Esophagus (tissue), 2 donors: ENCODE measurements around the gene RFNG. TPM values are rescaled to one million over a fixed set of nuclear protein-coding genes. Genes with fewer than 3 reads are reported as not detected.

ENCODE experiments used
- H3K27ac ChIP-seq, 2 donors: one replicate each; pipeline ENCODE4 v1.5.1; 2013; ENCODE audit warnings: low read depth in 2 of 2, mild to moderate bottlenecking in 2 of 2, inconsistent platforms in 1 of 2, low read length in 1 of 2, moderate library complexity in 1 of 2
- H3K27me3 ChIP-seq, 2 donors: one replicate each; pipeline ENCODE4 v1.6.1; 2013; ENCODE audit warnings: low read length in 2 of 2, control low read depth in 1 of 2, mild to moderate bottlenecking in 1 of 2; ENCODE audit not compliant: insufficient read depth in 2 of 2, control insufficient read depth in 1 of 2
- H3K36me3 ChIP-seq, 2 donors: one replicate each; pipeline ENCODE4 v1.6.1; 2013; ENCODE audit warnings: low read length in 1 of 2; ENCODE audit not compliant: control insufficient read depth in 2 of 2, insufficient read depth in 2 of 2
- H3K4me1 ChIP-seq, 2 donors: one replicate each; pipeline ENCODE4 v1.6.1; 2013; ENCODE audit warnings: low read length in 1 of 2; ENCODE audit not compliant: control insufficient read depth in 2 of 2, insufficient read depth in 2 of 2
- H3K4me3 ChIP-seq, 2 donors: one replicate each; pipeline ENCODE4 v1.5.1; 2013; ENCODE audit warnings: low read length in 2 of 2, mild to moderate bottlenecking in 2 of 2, low read depth in 1 of 2, moderate library complexity in 1 of 2
- H3K9me3 ChIP-seq, 2 donors: one replicate each; pipeline ENCODE4 v1.6.1; 2013; ENCODE audit warnings: mild to moderate bottlenecking in 2 of 2, low read depth in 1 of 2, low read length in 1 of 2, moderate library complexity in 1 of 2; ENCODE audit not compliant: control insufficient read depth in 2 of 2, insufficient read depth in 1 of 2
- WGBS, 2 donors: extraction: QIAGEN DNeasy Blood & Tissue Kit; methylation state at CpG; one replicate each; pipeline ENCODE4 v1.1.7; 2013; 5-methylcytosine and 5-hydroxymethylcytosine counted together
- polyA plus RNA-seq, 2 donors: library from polyadenylated mRNA; stranded (reverse); fragments of 200-250 nt; gene quantifications; one replicate each; pipeline ENCODE4 v1.2.3, GENCODE V29; 2013
- donor health status: healthy with polysubstance abuse.
- donor health status: Bipolar disorder and iron deficiency.

Gene RFNG
- polyA plus RNA-seq, 2 donors = 27.4 to 36.4 TPM

DNA sequence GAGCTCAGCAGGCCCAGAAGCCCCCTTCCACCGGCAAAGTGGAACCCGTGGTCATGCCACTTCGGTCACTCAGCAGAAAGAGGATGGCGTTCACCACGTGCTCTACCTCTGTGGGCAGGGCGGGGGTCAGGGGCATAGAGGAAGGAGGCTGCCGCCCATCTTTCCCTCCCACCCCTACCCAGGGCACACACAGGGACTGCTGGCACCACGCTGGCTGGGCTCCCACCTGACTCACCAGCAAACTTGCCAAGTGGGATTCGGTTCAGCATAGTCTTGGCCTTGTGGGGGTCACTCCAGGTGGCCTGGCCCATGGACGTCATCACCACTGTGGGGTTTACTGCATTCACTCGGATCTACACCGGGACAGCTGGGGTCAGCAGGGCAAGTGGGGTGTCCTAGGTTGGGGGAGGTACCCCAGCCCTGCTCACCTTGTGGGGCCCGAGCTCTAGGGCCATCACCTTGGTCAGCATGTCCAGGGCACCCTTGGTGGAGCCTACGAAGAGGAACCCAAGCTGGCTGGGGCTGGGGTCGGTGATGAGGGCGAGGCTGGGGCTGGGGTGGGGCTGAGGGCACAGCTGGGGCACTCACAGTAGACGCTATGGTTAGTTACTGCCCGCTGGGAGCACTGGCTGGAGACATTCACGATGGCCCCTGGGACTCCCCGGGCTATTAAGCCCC, 15.5 kb downstream of the RFNG start:
- Histone ChIP-seq H3K27me3 (no peaks in the 10 kb centered on the region), H3K36me3 (peaks cover 3% of the 10 kb centered on the region in 2 donors), H3K27ac (no peak overlapping the region), H3K4me3 (peak overlapping the region; percentile 48 to 61), H3K9me3 (no peaks in the 10 kb centered on the region), H3K4me1 (peaks cover 13 to 18% of the 10 kb centered on the region in 2 donors)
- WGBS, 2 donors = 80 to 81% methylated on average over 20 of the region's 20 CpGs

DNA sequence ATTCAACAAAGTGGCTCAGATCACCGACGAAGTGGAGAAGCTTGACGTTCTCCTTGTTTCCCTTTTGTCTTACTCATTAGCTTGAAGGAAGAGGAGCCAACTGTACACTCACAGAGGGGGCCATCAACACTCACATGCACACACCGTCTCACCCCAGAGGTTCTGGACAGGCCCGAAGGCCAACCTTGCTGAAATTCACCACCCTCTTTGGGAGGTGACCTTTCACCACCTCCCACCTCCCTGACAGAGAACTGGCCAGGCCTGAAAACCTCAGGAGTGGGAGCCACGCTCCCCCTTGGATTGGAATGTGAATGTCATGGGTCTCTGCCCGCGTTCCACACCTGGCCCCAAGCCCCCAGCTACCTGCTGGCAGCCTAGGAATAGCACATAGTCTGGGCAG, 16.1 kb downstream of the RFNG start:
- no peak overlapping the region for H3K27ac ChIP-seq
- no peaks in the 10 kb centered on the region for H3K27me3 ChIP-seq
- H3K4me1 ChIP-seq = peaks cover 13 to 18% of the 10 kb centered on the region in 2 donors
- H3K36me3 ChIP-seq = peaks cover 3% of the 10 kb centered on the region in 2 donors
- 93% methylated on average over 8 of the region's 8 CpGs for WGBS, 2 donors
- H3K4me3 ChIP-seq = no peak overlapping the region
- H3K9me3 ChIP-seq = no peaks in the 10 kb centered on the region

- Histone ChIP-seq H3K9me3 (no peaks in the 10 kb centered on the region), H3K27ac (no peak overlapping the region), H3K4me3 (no peak overlapping the region), H3K36me3 (peaks cover 3 to 5% of the 10 kb centered on the region in 2 donors), H3K27me3 (no peaks in the 10 kb centered on the region), H3K4me1 (peaks cover 17 to 26% of the 10 kb centered on the region in 2 donors)
- 81 to 84% methylated on average over 23 of the region's 23 CpGs for WGBS, 2 donors
Measured at GRCh38 chr17:82034371-82035011, 17.1 kb downstream of the RFNG start.

- Histone ChIP-seq H3K36me3 (peaks cover 3 to 12% of the 10 kb centered on the region in 2 donors), H3K9me3 (no peaks in the 10 kb centered on the region), H3K4me1 (peaks cover 17 to 26% of the 10 kb centered on the region in 2 donors), H3K4me3 (no peak overlapping the region), H3K27me3 (no peaks in the 10 kb centered on the region), H3K27ac (no peak overlapping the region)
- WGBS, 2 donors = 73 to 76% methylated on average over 37 to 38 of the region's 38 CpGs
Measured at GRCh38 chr17:82033359-82034085, 18.1 kb downstream of the RFNG start.

DNA sequence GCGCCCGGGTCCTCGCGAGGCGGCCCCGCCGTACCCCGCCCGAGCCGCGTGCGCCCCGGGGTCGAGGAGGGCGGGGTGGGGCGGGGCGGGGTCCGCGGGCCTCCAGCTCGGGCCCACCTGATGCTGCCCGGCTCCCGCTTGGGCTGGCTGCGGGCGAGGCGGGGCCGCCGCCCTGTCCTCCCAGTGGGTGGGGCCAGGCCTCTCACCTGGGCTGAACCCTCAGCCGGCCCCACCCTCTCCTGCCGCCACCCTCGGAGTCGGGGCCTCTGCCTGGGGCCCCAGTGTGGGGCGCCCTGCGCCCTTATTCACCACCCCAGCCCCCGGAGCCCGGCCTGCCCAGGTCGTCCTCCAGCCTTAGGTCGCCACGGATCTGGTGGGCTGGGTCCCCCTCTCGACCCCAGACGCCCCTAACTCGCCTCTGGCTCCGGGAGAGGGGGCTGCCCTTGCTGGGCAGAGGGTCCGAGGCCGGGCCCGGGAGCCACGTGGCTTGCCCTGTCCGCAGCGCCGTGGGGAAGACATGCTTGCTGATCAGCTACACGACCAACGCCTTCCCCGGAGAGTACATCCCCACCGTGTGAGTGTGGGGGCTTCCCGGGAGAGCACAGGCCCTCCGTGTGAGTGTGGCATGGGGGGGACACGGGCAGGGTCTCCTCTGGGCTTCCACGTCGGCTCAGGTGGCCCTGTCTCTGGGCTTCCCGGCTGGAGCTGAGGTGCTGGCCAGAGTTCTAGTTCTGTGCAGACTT, 19.6 kb downstream of the RFNG start:
- Histone ChIP-seq H3K27ac (no peak overlapping the region), H3K4me1 (peaks cover 17 to 26% of the 10 kb centered on the region in 2 donors), H3K4me3 (peak overlapping the region; percentile 14 to 38), H3K27me3 (no peaks in the 10 kb centered on the region), H3K36me3 (peaks cover 3 to 12% of the 10 kb centered on the region in 2 donors), H3K9me3 (no peaks in the 10 kb centered on the region)
- WGBS, 2 donors = 9 to 12% methylated on average over 39 to 59 of the region's 59 CpGs

- Histone ChIP-seq H3K4me3 (peak within 1 kb of the TSS; percentile 38 to 47), H3K27ac (peak within 1 kb of the TSS; percentile 61 to 84), H3K36me3 (peaks cover 3 to 14% of the 10 kb centered on the region in 2 donors)
Measured at GRCh38 chr17:82031303-82031884, 20.2 kb downstream of the RFNG start, which contains the start of gene RAC3. Gene RAC3, plus strand, starts transcription at chr17:82031678. Its CDS starts 84 bp downstream, at chr17:82031762.

DNA sequence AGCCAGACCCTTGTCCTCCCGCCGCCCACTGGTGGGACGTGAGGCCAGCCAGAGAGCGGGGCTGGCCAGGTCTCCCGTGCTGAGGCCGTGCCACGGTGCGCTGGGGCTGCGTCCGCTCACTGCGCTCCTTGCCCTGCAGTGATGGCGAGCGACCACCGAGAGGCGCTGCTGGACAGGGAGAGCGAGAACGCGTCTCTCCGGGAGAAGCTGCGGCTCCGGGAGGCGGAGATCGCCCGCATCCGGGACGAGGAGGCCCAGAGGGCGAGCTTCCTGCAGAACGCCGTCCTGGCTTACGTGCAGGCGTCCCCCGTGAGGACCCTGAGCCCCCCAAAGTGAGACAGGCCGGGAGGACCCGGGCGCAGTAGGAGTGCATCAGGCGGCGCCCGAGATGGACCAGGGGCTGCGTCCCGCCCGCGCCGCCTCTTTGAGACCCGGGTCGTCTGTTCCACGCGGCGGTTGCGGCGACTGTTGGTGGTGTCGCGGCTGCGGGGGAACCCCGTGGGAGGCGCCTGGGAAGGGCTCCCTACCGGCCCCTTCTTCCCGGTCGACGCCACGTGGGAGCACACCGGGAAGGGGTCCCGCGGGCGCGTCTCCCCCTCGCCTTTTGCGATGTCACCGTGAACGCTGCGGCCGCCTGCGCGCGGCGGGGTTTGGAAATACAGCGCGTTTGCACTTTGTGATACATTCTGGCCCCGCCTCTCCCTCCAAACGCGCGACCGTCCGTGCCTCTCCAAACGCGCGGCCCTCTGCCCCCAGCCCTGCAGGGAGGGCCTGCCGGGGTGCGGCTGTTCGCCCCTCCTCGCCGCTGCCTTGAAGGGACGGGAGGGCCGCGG, 20.9 kb downstream of the RFNG start:
- peak overlapping the region; percentile 61 to 84 for H3K27ac ChIP-seq
- peaks cover 7 to 15% of the 10 kb centered on the region in 2 donors for H3K4me1 ChIP-seq
- H3K4me3 ChIP-seq = peak overlapping the region; percentile 38 to 47
- no peaks in the 10 kb centered on the region for H3K27me3 ChIP-seq
- 1% methylated on average over 91 to 94 of the region's 94 CpGs for WGBS, 2 donors
- H3K36me3 ChIP-seq = peaks cover 3 to 16% of the 10 kb centered on the region in 2 donors
- no peaks in the 10 kb centered on the region for H3K9me3 ChIP-seq

More at GRCh38 chr17:82031303-82031884, 20.2 kb downstream of the RFNG start, which contains the start of gene RAC3:
- 1 to 2% methylated on average over 15 to 96 of the region's 96 CpGs for WGBS, 2 donors
- Histone ChIP-seq H3K4me1 (peaks cover 13 to 22% of the 10 kb centered on the region in 2 donors), H3K9me3 (no peaks in the 10 kb centered on the region), H3K27me3 (no peaks in the 10 kb centered on the region)

- Histone ChIP-seq H3K9me3 (no peaks in the 10 kb centered on the region), H3K4me3 (no peak overlapping the region)
- WGBS, 2 donors = 61 to 62% methylated on average over 31 of the region's 31 CpGs
Measured at GRCh38 chr17:82029990-82030469, 21.6 kb downstream of the RFNG start.

More at GRCh38 chr17:82029990-82030469, 21.6 kb downstream of the RFNG start:
- no peak overlapping the region for H3K27ac ChIP-seq
- H3K27me3 ChIP-seq = no peaks in the 10 kb centered on the region
- H3K36me3 ChIP-seq = peaks cover 0 to 17% of the 10 kb centered on the region in 2 donors
- H3K4me1 ChIP-seq = peaks cover 7 to 15% of the 10 kb centered on the region in 2 donors
